Measurements from ENCODE around the gene RAB40C. TPM values are rescaled to one million over a fixed set of nuclear protein-coding genes. Genes with fewer than 3 reads are reported as not detected.

Gene RAB40C
- total and polyA plus RNA-seq, 2 donors (not counting 1 experiment from before 2014, with no cell fraction given) = 12.7 to 26.9 TPM

DNA sequence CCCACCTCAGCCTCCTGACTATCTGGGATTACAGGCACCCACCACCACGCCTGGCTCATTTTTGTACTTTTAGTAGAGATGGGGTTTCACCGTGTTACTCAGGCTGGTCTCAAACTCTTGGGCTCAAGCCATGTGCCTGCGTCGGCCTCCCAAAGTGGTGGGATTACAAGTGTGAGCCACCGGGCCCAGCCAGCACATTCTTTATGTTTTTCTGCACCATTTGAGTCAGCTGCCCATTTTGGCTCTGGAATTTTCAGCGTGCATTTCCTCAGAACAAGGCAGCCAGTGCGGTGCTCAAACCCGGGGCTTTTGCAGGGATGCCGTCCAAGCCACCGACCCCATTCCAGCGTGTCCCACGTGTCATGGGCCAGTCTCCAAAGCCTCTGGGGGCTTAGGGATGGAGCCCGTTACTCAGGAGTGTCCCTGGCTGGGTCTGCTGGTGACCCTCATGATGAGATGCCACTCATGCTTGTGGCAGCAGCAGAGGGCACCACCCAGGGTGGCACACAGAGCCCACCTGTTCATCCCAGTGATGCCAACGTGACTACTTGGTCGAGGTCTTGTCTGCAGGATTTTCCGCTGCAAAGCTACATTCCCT is 3.7 kb upstream of the RAB40C start:
- no peaks in the 10 kb centered on the region for H3K9me3 Mint-ChIP-seq (ENCODE audit: insufficient read depth)
- H3K4me3 ChIP-seq (ENCODE audit: control extremely low read depth in 1 of 5, extremely low read depth in 1 of 5, insufficient read depth in 1 of 5, low read depth in 2 of 5, low read length in 4 of 5) = no peak overlapping the region
- H3K27ac Mint-ChIP-seq = no peak overlapping the region
- WGBS (ENCODE audit: insufficient coverage) = 74% methylated on average over 16 of the region's 16 CpGs
- H3K4me3 Mint-ChIP-seq = no peak overlapping the region
- H3K79me2 ChIP-seq (ENCODE audit: control insufficient read depth, insufficient read depth, low read length) = peaks cover 22% of the 10 kb centered on the region
- DNase-seq (no peak), ATAC-seq (ENCODE audit: low read depth) (no peak)
- H3K9ac ChIP-seq (ENCODE audit: low read length) = no peak overlapping the region
- H3K27me3 ChIP-seq (replicated peaks in 1 of 4; ENCODE audit: control extremely low read depth in 1 of 4, control insufficient read depth in 3 of 4, insufficient read depth in 4 of 4, low read length in 3 of 4) = peaks cover 0 to 2% (median 0%) of the 10 kb centered on the region in 4 experiments
- POLR2A ChIA-PET = interaction anchor here (0.7 kb wide), 1 partner anchor 59 kb away, joined by 3 read pairs; no protein-coding TSS in a partner anchor
- peaks cover 26% of the 10 kb centered on the region for H3K4me1 Mint-ChIP-seq
- H3K4me2 ChIP-seq (replicated peaks; ENCODE audit: low read depth, low read length, poor library complexity, severe bottlenecking) = no peak overlapping the region
- TF ChIP-seq, protein P1, sequence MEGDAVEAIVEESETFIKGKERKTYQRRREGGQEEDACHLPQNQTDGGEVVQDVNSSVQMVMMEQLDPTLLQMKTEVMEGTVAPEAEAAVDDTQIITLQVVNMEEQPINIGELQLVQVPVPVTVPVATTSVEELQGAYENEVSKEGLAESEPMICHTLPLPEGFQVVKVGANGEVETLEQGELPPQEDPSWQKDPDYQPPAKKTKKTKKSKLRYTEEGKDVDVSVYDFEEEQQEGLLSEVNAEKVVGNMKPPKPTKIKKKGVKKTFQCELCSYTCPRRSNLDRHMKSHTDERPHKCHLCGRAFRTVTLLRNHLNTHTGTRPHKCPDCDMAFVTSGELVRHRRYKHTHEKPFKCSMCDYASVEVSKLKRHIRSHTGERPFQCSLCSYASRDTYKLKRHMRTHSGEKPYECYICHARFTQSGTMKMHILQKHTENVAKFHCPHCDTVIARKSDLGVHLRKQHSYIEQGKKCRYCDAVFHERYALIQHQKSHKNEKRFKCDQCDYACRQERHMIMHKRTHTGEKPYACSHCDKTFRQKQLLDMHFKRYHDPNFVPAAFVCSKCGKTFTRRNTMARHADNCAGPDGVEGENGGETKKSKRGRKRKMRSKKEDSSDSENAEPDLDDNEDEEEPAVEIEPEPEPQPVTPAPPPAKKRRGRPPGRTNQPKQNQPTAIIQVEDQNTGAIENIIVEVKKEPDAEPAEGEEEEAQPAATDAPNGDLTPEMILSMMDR (IDR thresholded peaks at IDR 0.05) = no peak
- no peak for TF ChIP-seq EZH2 (IDR thresholded peaks at IDR 0.05; ENCODE audit: borderline replicate concordance, insufficient read depth, low read depth, low read length, poor library complexity, severe bottlenecking)
- no peaks in the 10 kb centered on the region for H3K9me3 ChIP-seq (ENCODE audit: control extremely low read depth in 1 of 3, control insufficient read depth in 2 of 3, insufficient read depth in 1 of 3, low read length in 2 of 3)
- peaks cover 14 to 23% of the 10 kb centered on the region in 2 donors for H3K4me1 ChIP-seq (ENCODE audit: control insufficient read depth in 2 of 2, insufficient read depth in 2 of 2, low read length in 2 of 2)
- H3K36me3 ChIP-seq (replicated peaks in 1 of 2; ENCODE audit: control extremely low read depth in 1 of 2, control insufficient read depth in 1 of 2, extremely low read depth in 1 of 2, insufficient read depth in 2 of 2, low read length in 1 of 2) = no peaks in the 10 kb centered on the region
- peaks cover 24% of the 10 kb centered on the region for H4K20me1 ChIP-seq (ENCODE audit: control insufficient read depth, insufficient read depth, low read length, poor library complexity, severe bottlenecking)
- intact Hi-C loops (cut with micrococcal nuclease) = loop anchor here (5.0 kb wide), 1 partner anchor 184 kb away; the partner anchor contains the start of gene DECR2
- no peak overlapping the region for H3K27ac ChIP-seq (ENCODE audit: low read length in 2 of 2)
- CTCF ChIA-PET = no interaction called here
- H3K27me3 Mint-ChIP-seq = no peaks in the 10 kb centered on the region
- H2AFZ ChIP-seq (ENCODE audit: insufficient read depth, low read depth, low read length, poor library complexity, severe bottlenecking) = no peak overlapping the region

All from B cell (primary cell).